Mesenchymal stem cell (in vitro differentiated cells and primary cell): ENCODE data around the gene CHMP6.
A peak's percentile ranks its signal among the peaks of the same experiment; 100 is the strongest.

Experiments
- DNase-seq: peaks from one replicate; pipeline ENCODE4 v3.0.0-alpha.2; 2013
- H2AFZ ChIP-seq: one replicate; pipeline ENCODE4 v1.6.1; 2013; ENCODE audit warnings: low read depth, mild to moderate bottlenecking, control low read depth, inconsistent platforms, low read length, moderate library complexity
- H2AK5ac ChIP-seq: 2 replicates; pipeline ENCODE4 v1.6.1; 2013; ENCODE audit warnings: low read length, moderate library complexity, mild to moderate bottlenecking, inconsistent platforms; ENCODE audit not compliant: severe bottlenecking
- H2BK120ac ChIP-seq: one replicate; pipeline ENCODE4 v1.6.1; 2013; ENCODE audit warnings: low read depth, mild to moderate bottlenecking, inconsistent platforms, low read length, moderate library complexity
- H2BK12ac ChIP-seq, 2 experiments: one replicate each; pipeline ENCODE4 v1.6.1; 2013; ENCODE audit warnings: inconsistent platforms in 2 of 2, low read length in 2 of 2, mild to moderate bottlenecking in 2 of 2, moderate library complexity in 2 of 2, control low read depth in 1 of 2
- H2BK15ac ChIP-seq: one replicate; pipeline ENCODE4 v1.6.1; 2013; ENCODE audit warnings: mild to moderate bottlenecking, low read depth, inconsistent platforms; ENCODE audit not compliant: poor library complexity, severe bottlenecking
- H2BK5ac ChIP-seq: 2 replicates; pipeline ENCODE4 v1.6.1; 2013; ENCODE audit warnings: low read depth, mild to moderate bottlenecking, low read length, control low read depth, inconsistent platforms; ENCODE audit not compliant: poor library complexity, severe bottlenecking
- H3K14ac ChIP-seq, 2 experiments: one replicate each; pipeline ENCODE4 v1.6.1; 2013; ENCODE audit warnings: inconsistent platforms in 2 of 2, low read length in 2 of 2, control low read depth in 1 of 2, mild to moderate bottlenecking in 1 of 2, moderate library complexity in 1 of 2
- H3K18ac ChIP-seq, 2 experiments: one replicate each; pipeline ENCODE4 v1.6.1; 2013; ENCODE audit warnings: inconsistent platforms in 2 of 2, low read length in 2 of 2, control low read depth in 1 of 2, low read depth in 1 of 2, mild to moderate bottlenecking in 1 of 2
- H3K23ac ChIP-seq, 2 experiments: one replicate each; pipeline ENCODE4 v1.6.1; 2013; ENCODE audit warnings: inconsistent platforms in 2 of 2, low read length in 2 of 2, mild to moderate bottlenecking in 2 of 2, moderate library complexity in 2 of 2, control low read depth in 1 of 2
- H3K27ac ChIP-seq: 2 replicates; pipeline ENCODE4 v1.5.1; 2013; ENCODE audit warnings: mild to moderate bottlenecking, moderate library complexity, low read length, control low read depth, inconsistent platforms; ENCODE audit not compliant: poor library complexity, severe bottlenecking
- H3K27me3 ChIP-seq, 2 experiments: 2 replicates each; pipeline versions ENCODE4 v1.6.1 to v1.7.0; 2013; ENCODE audit warnings: low read length in 2 of 2, mild to moderate bottlenecking in 2 of 2, moderate library complexity in 2 of 2, control low read depth in 1 of 2, inconsistent platforms in 1 of 2; ENCODE audit not compliant: control insufficient read depth in 1 of 2, insufficient read depth in 1 of 2
- H3K36me3 ChIP-seq, 2 experiments: 2 replicates each; pipeline versions ENCODE4 v1.6.1 to v1.7.0; 2013; ENCODE audit warnings: low read length in 2 of 2, control low read depth in 1 of 2, inconsistent platforms in 1 of 2, low read depth in 1 of 2, mild to moderate bottlenecking in 1 of 2; ENCODE audit not compliant: insufficient read depth in 2 of 2, control insufficient read depth in 1 of 2
- H3K4ac ChIP-seq, 2 experiments: one replicate each; pipeline ENCODE4 v1.6.1; 2013; ENCODE audit warnings: inconsistent platforms in 2 of 2, low read length in 2 of 2, mild to moderate bottlenecking in 2 of 2, moderate library complexity in 2 of 2, control low read depth in 1 of 2, low read depth in 1 of 2
- H3K4me1 ChIP-seq: 2 replicates; pipeline ENCODE4 v1.6.1; 2013; ENCODE audit warnings: low read depth, low read length, control low read depth; ENCODE audit not compliant: control insufficient read depth, insufficient read depth
- H3K4me2 ChIP-seq: 2 replicates; pipeline ENCODE4 v1.6.1; 2013; ENCODE audit warnings: low read length, mild to moderate bottlenecking, inconsistent platforms; ENCODE audit not compliant: poor library complexity, severe bottlenecking
- H3K4me3 ChIP-seq, 2 experiments: 2 replicates each; pipeline versions ENCODE4 v1.5.1 to v1.7.0; 2013; ENCODE audit warnings: low read length in 2 of 2, mild to moderate bottlenecking in 2 of 2, control low read depth in 1 of 2, low read depth in 1 of 2; ENCODE audit not compliant: insufficient read depth in 1 of 2
- H3K79me1 ChIP-seq: replicated peaks from 2 replicates; pipeline ENCODE4 v1.6.1; 2013; ENCODE audit warnings: mild to moderate bottlenecking, control low read depth, low read length, inconsistent platforms; ENCODE audit not compliant: poor library complexity, severe bottlenecking
- H3K9ac ChIP-seq: 2 replicates; pipeline ENCODE4 v1.7.0; 2013; ENCODE audit warnings: mild to moderate bottlenecking, low read length, moderate library complexity
- H3K9me3 ChIP-seq: 2 replicates; pipeline ENCODE4 v1.7.0; 2013; ENCODE audit warnings: mild to moderate bottlenecking, low read length; ENCODE audit not compliant: control insufficient read depth
- H4K8ac ChIP-seq: one replicate; pipeline ENCODE4 v1.6.1; 2013; ENCODE audit warnings: inconsistent platforms, mild to moderate bottlenecking, low read length, moderate library complexity
- H4K91ac ChIP-seq: one replicate; pipeline ENCODE4 v1.6.1; 2013; ENCODE audit warnings: mild to moderate bottlenecking, low read length, inconsistent platforms
- WGBS: methylation state at CpG from one replicate; pipeline ENCODE4 v1.1.7; 2013; ENCODE audit warnings: mixed read lengths; 5-methylcytosine and 5-hydroxymethylcytosine counted together

The CHMP6 gene

DNA sequence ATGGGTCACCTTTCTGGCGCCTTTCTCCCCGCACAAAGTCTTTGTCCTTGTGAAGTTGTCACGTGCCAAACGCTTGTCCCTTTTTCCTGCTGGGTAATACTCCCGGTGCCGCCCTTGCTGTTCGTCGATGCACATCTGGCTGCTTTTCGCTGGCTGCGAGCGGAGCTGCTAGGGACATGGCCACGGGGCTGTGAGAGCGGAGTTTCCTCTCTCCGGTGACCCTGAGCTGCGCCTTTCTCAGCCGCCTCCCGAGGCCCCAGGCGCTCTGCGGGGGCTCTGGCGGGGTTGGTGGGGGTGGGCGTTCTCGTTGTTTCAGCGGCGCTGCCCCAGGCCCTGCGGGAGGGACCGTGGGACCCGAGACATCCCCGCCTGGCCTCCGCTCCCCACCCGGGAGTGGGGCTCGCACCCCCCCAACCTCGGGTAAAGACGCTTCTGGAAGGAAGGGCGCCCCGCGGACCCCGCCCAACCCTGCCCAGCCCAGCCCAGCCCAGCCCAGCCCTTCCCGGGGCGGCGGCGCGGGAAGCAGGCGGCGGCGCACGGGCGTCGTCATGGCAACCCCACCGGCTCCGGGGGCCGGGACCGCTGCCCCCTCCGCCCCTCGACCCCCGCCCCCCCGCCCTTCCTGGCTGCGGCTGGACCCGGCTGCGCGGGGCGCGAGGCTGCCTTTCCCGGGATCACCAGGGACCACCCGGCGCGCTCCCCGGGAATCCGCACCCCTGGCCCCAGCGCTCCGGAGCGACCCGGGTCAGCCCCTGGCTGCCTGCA, 12.3 kb downstream of the CHMP6 start:
- H3K23ac ChIP-seq, result no peak overlapping the region
- no peak for DNase-seq
- no peak overlapping the region for H2BK5ac ChIP-seq
- H3K36me3 ChIP-seq, result peaks cover 10 to 20% of the 10 kb centered on the region in 2 experiments
- peak overlapping the region in 1 of 2 experiments; percentile 37 for H3K4me3 ChIP-seq
- peaks cover 12% of the 10 kb centered on the region for H3K4me1 ChIP-seq
- H2AK5ac ChIP-seq, result no peak overlapping the region
- no peak overlapping the region for H2BK15ac ChIP-seq
- no peak overlapping the region for H3K9ac ChIP-seq
- H3K18ac ChIP-seq, result no peak overlapping the region
- H3K4ac ChIP-seq, result no peak overlapping the region
- 34% methylated on average over 13 of the region's 72 CpGs for WGBS
- peaks cover 46 to 50% of the 10 kb centered on the region in 2 experiments for H3K27me3 ChIP-seq
- no peaks in the 10 kb centered on the region for H3K9me3 ChIP-seq
- H4K8ac ChIP-seq, result peak overlapping the region; percentile 39
- no peak overlapping the region for H4K91ac ChIP-seq
- H2BK120ac ChIP-seq, result no peak overlapping the region
- no peak overlapping the region for H3K27ac ChIP-seq
- H3K79me1 ChIP-seq, result no peaks in the 10 kb centered on the region
- no peak overlapping the region for H3K14ac ChIP-seq
- peak overlapping the region; percentile 49 for H3K4me2 ChIP-seq
- H2AFZ ChIP-seq, result no peak overlapping the region
- no peak overlapping the region for H2BK12ac ChIP-seq

DNA sequence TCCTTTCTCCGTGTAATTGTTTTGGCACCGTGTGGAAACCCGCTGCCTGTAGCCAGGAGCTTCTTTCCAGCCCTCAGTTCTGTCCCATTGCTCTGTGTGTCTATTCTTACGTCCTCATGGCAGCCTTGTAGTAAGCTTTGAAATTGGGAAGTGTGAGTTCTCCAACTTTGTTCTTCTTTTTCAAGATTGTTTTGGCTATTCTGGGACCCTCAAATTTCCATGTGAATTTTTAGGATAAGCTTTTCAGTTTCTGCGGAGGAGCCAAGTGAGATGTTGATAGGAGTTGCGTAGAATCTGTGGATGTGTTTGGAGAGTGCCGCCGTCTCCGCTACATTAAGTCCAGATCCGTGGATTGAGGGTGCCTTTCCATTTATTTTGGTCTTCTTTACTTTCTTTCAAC, 15.2 kb downstream of the CHMP6 start:
- H2BK15ac ChIP-seq, result no peak overlapping the region
- H3K9ac ChIP-seq, result no peak overlapping the region
- H4K8ac ChIP-seq, result no peak overlapping the region
- H3K27ac ChIP-seq, result no peak overlapping the region
- H3K23ac ChIP-seq, result no peak overlapping the region
- no peak overlapping the region for H3K14ac ChIP-seq
- no peak overlapping the region for H3K4me3 ChIP-seq
- H3K36me3 ChIP-seq, result no peaks in the 10 kb centered on the region
- no peak overlapping the region for H2BK12ac ChIP-seq
- 69% methylated on average over 5 of the region's 10 CpGs for WGBS
- no peak overlapping the region for H2AK5ac ChIP-seq
- H2AFZ ChIP-seq, result no peak overlapping the region
- no peak overlapping the region for H3K4ac ChIP-seq
- no peak overlapping the region for H3K4me2 ChIP-seq
- H2BK5ac ChIP-seq, result no peak overlapping the region
- no peaks in the 10 kb centered on the region for H3K79me1 ChIP-seq
- peaks cover 12% of the 10 kb centered on the region for H3K4me1 ChIP-seq
- H2BK120ac ChIP-seq, result no peak overlapping the region
- H4K91ac ChIP-seq, result no peak overlapping the region
- DNase-seq, result no peak
- H3K18ac ChIP-seq, result no peak overlapping the region
- H3K27me3 ChIP-seq, result peaks cover 45 to 56% of the 10 kb centered on the region in 2 experiments
- peaks cover 8% of the 10 kb centered on the region for H3K9me3 ChIP-seq

DNA sequence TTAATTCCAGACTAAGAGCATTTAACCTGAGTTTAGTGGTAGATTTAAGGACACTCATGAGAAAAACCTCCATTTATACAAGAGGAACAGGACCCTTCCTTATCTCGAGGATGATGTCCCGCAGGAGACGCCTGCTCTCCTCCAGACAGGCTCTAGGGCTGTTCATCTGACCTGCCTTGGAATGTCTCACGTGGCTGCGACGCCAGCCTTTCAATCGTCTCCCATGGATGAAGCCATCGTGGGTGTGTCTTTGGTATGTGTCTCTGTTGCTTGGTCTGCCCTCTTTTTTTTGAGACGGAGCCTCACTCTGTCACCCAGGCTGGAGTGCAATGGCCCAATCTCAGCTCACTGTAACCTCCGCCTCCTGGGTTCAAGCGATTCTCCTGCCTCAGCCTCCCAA, 16.5 kb downstream of the CHMP6 start:
- H3K4me1 ChIP-seq, result peaks cover 7% of the 10 kb centered on the region

DNA sequence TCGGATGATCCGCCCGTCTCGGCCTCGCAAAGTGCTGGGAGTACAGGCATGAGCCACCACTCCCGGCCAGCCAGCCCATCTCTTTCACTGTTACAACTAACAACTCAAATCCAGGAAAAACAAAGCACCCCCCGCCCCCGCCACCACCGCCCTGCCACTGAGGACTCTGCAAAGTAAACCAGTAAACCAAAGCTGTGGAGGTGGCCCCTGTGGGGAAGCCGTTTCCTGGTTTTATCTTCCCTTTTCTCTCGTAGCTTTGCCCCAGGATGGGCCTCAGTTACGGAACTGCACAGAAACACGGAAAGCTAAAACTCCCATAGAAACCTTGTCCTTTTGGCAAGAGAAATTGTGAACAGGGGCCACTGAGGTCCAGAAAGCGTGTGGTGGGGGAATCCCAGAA, 17.5 kb downstream of the CHMP6 start:
- H2BK5ac ChIP-seq, result no peak overlapping the region
- H3K4me3 ChIP-seq, result no peak overlapping the region
- H3K4me2 ChIP-seq, result no peak overlapping the region
- no peak overlapping the region for H2AK5ac ChIP-seq
- H2BK120ac ChIP-seq, result no peak overlapping the region
- no peak for DNase-seq
- no peak overlapping the region for H3K9ac ChIP-seq
- no peak overlapping the region for H2AFZ ChIP-seq
- no peak overlapping the region for H4K91ac ChIP-seq
- no peak overlapping the region for H4K8ac ChIP-seq
- peaks cover 3% of the 10 kb centered on the region for H3K4me1 ChIP-seq
- H3K27me3 ChIP-seq, result peaks cover 24 to 45% of the 10 kb centered on the region in 2 experiments
- no peak overlapping the region for H3K4ac ChIP-seq
- H3K27ac ChIP-seq, result no peak overlapping the region
- peaks cover 8% of the 10 kb centered on the region for H3K9me3 ChIP-seq
- no peak overlapping the region for H2BK15ac ChIP-seq
- H3K23ac ChIP-seq, result no peak overlapping the region
- H3K14ac ChIP-seq, result no peak overlapping the region
- H3K18ac ChIP-seq, result no peak overlapping the region
- no peak overlapping the region for H2BK12ac ChIP-seq
- WGBS, result 87% methylated on average over 14 of the region's 14 CpGs
- H3K79me1 ChIP-seq, result no peaks in the 10 kb centered on the region
- H3K36me3 ChIP-seq, result no peaks in the 10 kb centered on the region

More for the DNA sequence above, 16.5 kb downstream of the CHMP6 start:
- Histone ChIP-seq H3K4me3 (no peak overlapping the region), H3K36me3 (no peaks in the 10 kb centered on the region), H2BK5ac (no peak overlapping the region), H3K4me2 (no peak overlapping the region), H3K4ac (no peak overlapping the region), H2BK15ac (no peak overlapping the region), H3K79me1 (no peaks in the 10 kb centered on the region), H3K9ac (no peak overlapping the region), H2AFZ (no peak overlapping the region), H2AK5ac (no peak overlapping the region), H3K18ac (no peak overlapping the region), H4K8ac (no peak overlapping the region), H2BK12ac (no peak overlapping the region), H2BK120ac (no peak overlapping the region), H3K27ac (no peak overlapping the region), H3K9me3 (peaks cover 8% of the 10 kb centered on the region), H3K23ac (no peak overlapping the region), H3K27me3 (peaks cover 33 to 50% of the 10 kb centered on the region in 2 experiments), H3K14ac (no peak overlapping the region), H4K91ac (no peak overlapping the region)
- DNase-seq, result no peak
- 62% methylated on average over 11 of the region's 11 CpGs for WGBS
